ENCODE measurements around the gene SOCS4.
A peak's percentile ranks its signal among the peaks of the same experiment; 100 is the strongest.
"Not testable (repeated sequence)": the region's sequence is repeated elsewhere in the genome, so short reads cannot be mapped to it uniquely, and the experiment has no call there.

The SOCS4 gene, protein sequence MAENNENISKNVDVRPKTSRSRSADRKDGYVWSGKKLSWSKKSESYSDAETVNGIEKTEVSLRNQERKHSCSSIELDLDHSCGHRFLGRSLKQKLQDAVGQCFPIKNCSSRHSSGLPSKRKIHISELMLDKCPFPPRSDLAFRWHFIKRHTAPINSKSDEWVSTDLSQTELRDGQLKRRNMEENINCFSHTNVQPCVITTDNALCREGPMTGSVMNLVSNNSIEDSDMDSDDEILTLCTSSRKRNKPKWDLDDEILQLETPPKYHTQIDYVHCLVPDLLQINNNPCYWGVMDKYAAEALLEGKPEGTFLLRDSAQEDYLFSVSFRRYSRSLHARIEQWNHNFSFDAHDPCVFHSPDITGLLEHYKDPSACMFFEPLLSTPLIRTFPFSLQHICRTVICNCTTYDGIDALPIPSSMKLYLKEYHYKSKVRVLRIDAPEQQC

DNA sequence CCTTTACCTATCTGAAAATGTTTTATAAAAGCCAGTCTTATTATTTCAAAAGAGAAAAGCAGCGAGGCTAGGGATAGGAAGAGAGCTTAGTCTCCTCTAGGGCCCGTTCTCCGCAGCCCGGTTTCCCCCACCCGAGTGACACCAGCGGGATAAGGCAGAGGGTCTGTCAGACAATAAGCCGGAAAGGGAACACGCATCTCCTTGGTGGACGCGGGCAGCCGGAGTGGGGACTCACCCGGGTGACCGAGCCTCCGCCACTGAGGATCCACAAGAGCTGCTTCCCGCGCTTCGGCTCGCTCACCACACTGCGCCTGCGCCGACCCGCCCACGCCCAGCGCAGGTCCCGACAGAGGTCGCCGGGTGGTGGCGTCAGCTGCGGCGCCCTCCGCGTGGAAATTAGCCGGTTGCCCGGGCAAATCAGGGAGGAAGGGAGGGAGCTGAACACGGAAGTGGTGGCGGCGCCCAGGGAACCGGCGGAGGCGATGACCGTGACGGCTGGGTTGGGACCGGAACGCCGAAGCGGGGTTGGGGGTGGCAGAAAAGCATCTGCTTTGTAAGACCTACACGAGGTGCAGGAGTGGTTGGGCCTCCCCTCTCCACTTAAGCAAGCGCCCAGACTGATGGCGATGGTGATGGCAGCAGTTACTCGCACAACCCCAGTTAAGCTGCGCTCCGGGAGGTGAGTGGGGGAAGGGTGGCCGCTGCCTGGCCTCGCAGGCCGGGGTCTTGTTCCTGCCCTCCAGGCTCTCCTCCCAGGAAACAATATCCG, at the start of gene SOCS4, which contains the start of gene WDHD1:
Gene SOCS4, plus strand, starts transcription at position 444 of the 769 bp plus-strand sequence. CDS start 15,806 bp downstream, outside the sequence.
Gene WDHD1, minus strand, starts transcription at position 307 of the 769 bp plus-strand sequence. CDS start 312 bp downstream, outside the sequence.
- peak; percentile 97 for DNase-seq (ENCODE audit: low read depth in 2 of 2)

DNA sequence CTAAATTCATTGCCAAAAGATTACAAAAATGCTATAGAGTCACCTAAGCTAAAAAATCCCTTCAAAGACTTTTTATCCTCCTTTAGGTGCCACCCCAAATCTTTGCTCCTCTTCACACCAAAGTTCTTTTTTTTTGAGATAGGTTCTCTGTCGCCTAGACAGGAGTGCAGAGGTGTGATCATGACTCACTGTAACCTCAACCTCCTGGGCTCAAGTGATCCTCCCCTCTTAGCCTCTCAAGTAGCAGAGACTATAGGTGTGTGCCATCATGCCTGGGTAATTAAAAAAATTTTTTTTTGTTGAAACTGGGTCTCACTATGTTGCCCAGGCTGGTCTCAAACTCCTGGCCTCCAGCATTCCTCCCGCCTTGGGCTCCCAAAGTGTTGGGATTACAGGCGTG, 48.0 kb upstream of the SOCS4 start:
- no peak for DNase-seq (ENCODE audit: low read depth in 2 of 2)

DNA sequence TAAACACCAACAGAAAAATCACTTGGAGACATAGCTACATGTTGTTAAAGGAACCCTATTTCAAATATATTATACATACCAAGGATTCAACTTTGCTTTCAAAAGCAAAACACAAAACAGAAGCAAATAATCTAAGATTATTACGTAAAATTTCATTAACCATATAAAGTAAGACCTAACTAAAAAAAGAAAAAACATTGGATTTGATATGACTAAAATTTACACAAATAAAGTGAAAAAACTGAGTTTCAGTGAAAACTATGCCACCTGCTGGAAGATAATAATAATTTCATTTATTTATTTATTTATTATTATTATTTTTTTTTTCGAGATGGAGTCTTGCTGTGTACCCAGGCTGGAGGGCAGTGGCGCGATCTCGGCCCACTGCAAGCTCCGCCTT, 45.3 kb upstream of the SOCS4 start:
- no peak for DNase-seq (ENCODE audit: low read depth in 2 of 2)

DNA sequence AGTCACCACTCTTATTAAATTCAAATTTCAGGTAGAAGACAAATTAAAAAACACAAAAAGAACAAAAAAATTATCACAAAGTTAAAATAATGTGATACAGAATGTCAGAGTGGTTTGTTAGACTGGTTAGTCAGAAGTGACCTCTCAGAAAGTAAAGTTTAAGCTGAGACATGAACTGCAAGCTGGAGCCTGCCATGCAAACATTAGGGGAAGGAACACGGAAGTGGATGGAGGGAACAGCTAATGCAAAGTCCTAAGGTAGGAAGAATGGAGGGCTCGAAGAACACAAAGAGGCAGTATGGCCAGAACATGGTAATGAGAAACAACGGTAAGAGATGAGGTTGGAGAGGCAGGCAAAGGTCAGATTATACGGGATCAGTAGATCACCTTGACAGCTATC, 41.9 kb upstream of the SOCS4 start:
- DNase-seq (ENCODE audit: low read depth in 2 of 2), result no peak

DNA sequence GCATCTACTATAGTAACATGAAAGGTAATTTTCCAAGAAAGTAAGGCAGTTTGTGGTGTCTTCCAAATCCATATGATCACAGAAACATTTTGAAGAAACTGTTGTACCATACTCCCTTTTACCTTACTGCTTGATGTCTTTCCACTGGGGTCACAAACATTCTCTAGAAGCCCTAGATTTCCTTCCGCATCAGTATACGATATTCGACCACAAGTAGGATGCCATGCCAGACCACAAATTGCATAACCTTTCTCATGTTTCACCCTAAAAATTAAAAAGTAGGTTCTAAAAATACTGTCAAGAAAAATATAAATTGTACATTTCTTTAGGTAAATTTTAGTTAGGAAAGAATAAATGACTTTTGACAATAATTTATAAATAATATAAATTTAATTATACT, 26.7 kb upstream of the SOCS4 start:
- no peak for DNase-seq (ENCODE audit: low read depth in 2 of 2)

DNA sequence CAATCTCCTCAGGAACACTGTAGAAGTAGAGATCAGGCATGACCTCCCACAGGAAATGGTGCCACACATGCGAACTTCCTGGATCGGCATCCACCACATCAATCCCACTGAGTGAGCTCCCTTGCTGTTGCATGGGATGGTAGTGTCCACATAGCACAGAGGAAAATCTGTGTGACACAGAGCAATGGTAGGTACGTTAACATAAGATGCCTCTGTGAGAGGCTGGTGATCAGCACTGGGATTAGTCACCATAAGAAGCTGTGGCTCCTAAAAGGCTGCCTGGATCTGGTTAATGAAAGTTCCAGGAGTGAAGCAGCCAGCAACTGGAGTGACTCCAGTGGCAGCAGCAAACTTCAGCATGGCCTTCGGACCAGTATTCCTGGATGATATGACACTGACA, 22.0 kb upstream of the SOCS4 start:
- no peak for DNase-seq (ENCODE audit: low read depth in 2 of 2)

DNA sequence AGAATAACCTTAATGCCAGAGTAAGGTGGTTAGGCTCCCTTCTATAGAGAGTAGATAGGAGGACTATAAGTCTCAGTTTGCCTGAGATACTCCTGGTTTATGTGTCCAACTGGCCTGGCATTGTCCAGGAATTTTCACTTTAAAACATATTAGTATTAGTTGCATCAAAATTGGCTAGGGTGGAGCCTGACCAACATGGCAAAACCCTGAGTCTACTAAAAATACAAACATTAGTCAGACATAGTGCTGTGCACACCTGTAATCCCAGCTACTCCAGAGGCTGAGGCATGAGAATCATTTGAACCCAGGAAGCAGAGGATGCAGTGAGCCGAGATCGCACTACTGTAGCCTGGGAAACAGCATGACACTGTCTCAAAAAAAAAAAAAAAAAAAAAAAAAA, 12.0 kb upstream of the SOCS4 start:
- DNase-seq (ENCODE audit: low read depth in 2 of 2), result no peak

DNA sequence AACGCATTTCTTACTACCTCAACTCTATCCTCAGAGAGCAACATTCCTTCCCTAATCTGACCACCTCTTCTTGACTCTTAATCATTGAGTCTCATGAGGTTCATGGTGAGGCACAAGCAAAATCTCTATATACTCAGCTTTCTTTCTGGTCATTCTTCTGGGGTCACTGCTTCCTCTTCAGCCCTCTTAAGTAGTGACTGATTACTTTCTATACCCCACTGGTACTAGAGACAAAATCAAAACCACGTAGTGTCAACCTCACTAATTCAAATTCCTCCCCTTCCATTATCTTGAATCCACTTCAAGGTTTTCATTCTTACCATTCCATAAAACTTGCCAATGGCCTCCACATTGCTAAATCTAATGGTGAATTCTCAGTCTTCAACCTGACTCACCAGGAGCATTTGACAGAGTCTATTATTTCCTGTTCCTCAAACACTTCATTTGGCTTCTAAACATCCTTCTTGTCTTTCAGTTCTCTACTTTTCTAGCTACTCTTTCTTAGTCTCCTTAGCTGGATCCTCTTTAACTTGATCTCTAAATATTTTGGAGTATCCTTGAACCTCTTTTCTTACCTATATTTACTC, 7.0 kb upstream of the SOCS4 start:
- DNase-seq (ENCODE audit: low read depth in 2 of 2), result no peak

DNA sequence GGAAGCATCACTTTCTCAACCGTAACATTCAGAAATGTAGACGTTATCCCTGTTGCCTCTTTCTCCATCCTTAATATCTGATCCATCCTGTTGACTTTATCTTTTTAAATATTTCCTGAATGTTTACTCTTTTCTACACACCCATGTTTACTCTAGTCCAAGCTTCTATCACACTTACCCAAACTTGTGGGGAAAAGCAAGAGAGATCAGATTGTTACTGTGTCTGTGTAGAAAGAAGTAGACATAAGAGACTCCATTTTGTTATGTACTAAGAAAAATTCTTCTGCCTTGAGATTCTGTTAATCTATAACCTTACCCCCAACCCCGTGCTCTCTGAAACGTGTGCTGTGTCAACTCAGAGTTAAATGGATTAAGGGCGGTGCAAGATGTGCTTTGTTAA, 2.7 kb upstream of the SOCS4 start:
- not testable (repeated sequence) for DNase-seq (ENCODE audit: low read depth in 2 of 2)

DNA sequence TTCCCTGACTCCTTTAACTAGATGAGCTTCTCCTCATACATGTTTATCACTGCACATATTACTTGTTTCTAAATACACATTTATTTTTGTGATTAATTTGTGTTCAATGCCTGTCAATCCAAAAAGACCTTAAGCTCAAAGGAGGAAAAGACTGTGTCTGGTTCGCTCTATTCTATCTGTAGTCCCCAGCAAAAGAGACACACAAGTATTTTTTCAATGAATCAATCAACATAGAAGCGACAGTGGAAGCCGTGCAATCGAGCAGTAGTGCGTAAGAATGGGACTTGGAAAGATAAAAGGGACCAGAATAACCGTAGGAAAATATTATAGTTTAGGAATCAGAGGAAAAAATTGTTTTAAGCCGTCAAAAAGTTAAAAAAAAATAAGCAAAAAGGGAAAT, 1.1 kb upstream of the SOCS4 start:
- no peak for DNase-seq (ENCODE audit: low read depth in 2 of 2)

DNA sequence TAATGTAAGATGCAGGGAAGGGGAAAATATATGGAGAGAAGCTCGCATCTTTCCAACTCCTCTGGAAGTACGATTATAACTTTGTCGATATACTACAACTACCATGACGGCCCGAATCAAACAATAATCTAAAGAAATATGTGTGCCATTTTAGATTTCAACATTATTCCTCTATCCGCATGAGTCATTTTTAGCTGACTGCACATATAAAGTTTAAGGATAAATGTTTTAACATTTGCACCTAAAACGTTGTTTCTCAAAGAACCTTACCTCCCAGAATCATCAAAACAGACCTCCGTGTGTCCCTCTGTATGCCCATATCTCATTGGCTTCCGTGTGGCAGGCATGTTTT, 619 bp upstream of the SOCS4 start:
- DNase-seq (ENCODE audit: low read depth in 2 of 2), result no peak

DNA sequence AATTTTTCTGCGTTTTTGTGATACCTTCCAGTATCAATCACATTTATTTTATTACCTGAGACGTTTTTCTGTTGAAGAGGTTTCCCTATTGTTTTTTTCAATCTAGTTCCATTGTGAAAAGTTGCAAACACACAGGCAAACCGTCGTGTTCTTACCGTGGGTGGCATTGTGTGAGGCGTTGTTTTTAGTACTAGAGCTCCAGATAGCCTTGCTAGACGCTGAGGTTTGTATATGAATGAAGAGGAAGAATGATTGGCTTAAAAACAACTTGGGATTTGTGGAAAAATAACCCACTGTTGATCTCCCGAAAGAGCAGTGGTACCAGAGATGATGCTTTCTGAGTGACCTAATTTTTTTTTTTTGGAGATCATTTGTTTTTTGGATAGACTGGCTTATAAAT, 1.0 kb downstream of the SOCS4 start:
- no peak for DNase-seq (ENCODE audit: low read depth in 2 of 2)

DNA sequence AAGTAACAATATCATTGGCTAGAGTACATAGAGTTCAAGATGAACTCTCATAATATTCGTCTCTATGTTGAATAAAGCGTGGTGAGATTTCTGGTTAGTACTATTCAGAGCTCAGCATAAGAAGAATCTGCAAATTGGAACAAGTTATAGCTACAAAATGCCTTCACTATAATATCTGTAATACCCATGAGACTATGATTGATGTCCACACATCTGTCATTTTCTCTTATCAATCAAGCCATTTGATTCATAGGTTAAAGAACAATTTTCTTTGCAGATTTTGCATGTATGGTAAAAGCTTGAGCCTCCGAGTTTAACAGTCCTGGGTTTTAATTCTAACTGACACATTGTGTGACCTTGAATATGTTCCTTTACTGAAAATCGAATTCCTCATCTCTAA, 1.4 kb downstream of the SOCS4 start:
- no peak for DNase-seq (ENCODE audit: low read depth in 2 of 2)

DNA sequence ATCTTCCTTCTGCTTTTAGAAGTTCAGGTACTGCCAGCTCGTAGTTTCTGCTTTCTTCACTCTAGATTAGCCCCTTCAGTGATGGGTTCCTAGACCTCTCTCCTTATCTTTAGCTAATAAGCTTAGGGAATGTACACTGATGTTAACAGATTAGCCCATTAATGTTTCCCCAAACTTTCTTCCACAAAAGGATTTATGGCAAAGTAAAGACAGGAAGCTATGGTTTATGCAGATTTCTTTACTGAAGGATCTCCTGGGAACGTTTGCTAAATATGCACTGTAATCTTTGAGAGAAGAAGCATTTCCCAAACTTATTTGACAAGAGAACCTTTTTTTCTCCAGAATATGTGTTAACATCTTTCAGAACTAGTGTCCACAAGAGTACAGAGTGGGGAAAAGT, 4.2 kb downstream of the SOCS4 start:
- no peak for DNase-seq (ENCODE audit: low read depth in 2 of 2)

DNA sequence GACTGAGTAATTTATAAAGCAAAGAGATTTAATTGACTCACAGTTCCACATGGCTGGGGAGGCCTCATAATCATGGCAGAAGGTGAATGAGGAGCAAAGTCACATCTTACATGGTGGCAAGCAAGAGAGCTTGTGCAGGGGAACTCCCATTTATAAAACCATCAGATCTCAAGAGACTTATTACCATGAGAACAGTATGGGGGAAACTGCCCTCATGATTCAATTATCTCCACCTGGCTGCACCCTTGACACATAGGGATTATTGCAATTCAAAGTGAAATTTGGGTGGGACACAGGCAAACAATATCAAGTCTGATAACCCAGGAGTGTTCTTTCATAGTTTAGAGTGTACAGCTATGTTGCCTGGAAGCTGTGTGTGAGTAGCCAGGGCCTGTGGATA, 11.0 kb downstream of the SOCS4 start:
- not testable (repeated sequence) for DNase-seq (ENCODE audit: low read depth in 2 of 2)

DNA sequence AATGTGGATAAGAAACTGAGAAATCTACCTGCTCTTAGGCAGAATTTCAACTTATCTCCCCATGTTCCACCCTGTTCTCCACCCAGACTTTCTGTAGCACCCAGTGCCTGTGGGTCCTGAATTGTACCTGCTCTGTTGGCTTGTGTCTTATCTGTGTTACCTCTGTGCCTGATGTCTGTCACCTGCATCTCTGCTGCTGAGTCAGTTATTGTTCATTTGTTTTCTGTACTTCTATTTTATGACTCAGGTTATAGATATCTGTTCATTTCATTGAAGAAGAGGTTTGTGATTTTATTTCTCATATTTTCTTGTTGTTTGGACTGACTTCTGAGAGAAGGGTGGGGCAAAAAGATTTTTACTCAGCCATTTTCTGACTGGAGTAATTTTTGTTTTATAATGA, 11.7 kb downstream of the SOCS4 start:
- DNase-seq (ENCODE audit: low read depth in 2 of 2), result no peak

DNA sequence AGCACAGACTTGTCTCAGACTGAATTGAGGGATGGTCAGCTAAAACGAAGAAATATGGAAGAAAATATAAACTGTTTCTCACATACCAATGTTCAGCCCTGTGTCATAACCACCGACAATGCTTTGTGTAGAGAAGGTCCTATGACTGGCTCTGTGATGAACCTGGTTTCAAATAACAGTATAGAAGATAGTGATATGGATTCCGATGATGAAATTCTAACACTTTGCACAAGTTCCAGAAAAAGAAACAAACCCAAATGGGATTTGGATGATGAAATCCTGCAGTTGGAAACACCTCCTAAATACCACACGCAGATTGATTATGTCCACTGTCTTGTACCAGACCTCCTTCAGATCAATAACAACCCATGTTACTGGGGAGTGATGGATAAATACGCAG, 16.5 kb downstream of the SOCS4 start:
- no peak for DNase-seq (ENCODE audit: low read depth in 2 of 2)

DNA sequence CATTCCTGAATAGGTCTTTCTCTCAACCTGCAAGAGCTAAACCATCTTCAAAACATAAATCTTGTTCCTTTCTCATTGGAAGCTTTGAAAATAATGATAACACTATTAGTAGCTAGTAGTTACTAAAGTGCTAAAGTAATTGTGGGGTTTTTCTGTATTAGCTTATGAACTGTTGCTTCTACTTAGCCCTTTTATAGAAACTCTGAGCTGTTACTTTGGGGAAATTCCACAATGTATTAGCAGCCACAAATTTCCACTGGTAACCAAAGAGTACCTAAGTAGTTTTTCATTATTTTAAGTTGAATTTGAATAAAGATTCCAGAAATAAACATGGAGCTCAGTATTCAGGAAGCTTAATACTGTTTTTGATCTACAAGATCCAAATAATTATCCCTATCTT, 18.1 kb downstream of the SOCS4 start:
- DNase-seq (ENCODE audit: low read depth in 2 of 2), result no peak

DNA sequence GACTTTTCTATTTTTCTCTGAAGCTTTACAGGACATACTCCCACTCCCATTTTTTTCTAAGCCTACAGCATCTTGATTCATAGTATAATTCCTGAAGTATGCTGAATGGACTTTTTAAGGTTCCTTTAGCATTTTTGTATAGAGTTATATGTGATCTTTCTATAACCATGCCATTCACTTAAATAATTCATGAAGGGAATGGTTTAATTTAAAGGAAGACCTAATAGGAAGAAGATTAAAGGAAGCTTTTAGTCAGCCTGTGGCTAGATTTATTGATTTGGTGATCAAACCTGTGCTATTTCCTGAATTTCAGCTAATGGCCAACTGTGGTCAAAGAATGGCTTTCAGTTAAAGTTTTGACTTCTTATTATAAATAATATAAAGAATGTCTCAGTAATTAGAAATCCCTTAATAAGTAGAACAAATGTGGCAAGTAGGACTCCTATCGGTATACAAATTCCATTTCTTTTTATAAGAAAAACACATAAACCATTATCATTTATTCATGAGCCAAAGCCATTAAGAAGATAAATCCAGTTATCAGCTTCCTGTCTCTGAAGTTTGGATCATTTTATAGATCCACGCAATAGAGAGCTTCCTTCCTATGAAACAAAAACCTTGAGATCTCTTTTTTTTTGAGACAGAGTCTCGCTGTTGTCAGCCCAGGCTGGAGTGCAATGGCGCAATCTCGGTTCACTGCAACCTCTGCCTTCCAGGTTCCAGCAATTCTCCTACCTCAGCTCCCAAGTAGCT, 20.4 kb downstream of the SOCS4 start:
- no peak for DNase-seq (ENCODE audit: low read depth in 2 of 2)

DNA sequence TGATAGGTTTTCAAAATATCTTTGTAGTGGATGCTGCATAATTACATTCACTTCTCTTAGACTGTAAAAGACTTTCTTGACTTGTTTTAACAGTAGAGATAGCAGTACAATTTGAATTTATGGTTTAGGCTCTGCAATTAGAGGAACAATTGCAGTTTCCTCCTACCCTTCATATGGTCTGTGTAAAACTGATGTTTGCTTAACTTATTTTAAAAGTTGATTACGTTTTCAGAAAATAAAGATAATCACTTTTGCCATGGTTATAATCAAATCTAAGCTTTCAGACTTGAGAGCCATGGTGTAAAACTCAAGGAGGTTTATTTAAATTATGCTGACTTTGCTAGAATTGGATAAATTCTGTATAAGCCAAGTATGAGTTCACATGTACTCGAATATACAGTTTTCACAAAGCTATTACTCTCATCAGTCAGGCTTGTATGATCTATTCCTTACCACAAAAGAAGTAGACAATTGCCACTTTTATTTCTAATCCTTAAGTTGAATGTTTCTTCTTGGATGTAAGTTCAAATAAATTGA, 21.9 kb downstream of the SOCS4 start:
- no peak for DNase-seq (ENCODE audit: low read depth in 2 of 2)

DNA sequence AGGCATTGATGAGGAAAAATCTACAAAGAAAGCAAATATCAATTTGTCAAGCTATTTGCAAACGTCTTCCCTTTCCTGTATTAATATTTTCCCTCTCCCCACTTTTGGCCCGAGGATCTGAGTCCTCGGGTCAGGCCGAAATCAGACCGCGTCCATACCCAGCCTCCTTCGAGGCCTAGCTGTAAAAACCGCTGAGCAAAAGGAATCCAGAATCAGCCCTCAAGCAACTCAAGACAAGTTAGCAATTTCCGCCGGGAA, 24.1 kb downstream of the SOCS4 start:
- DNase-seq (ENCODE audit: low read depth in 2 of 2), result no peak
